GM21423 (cell line): ENCODE results near the gene NTMT1.

ENCODE experiments used
- ATAC-seq: cut with Tn5 transposase; IDR thresholded peaks from one replicate; pipeline ENCODE4 v1.9.1; 2021; ENCODE audit warnings: mild to moderate bottlenecking, moderate library complexity; ENCODE audit not compliant: unreplicated experiment

Gene NTMT1

GRCh38 chr9:129613520-129614175 lies 12.3 kb upstream of the NTMT1 start:
- no peak for ATAC-seq

GRCh38 chr9:129614932-129615331 lies 11.0 kb upstream of the NTMT1 start:
- ATAC-seq = no peak

DNA sequence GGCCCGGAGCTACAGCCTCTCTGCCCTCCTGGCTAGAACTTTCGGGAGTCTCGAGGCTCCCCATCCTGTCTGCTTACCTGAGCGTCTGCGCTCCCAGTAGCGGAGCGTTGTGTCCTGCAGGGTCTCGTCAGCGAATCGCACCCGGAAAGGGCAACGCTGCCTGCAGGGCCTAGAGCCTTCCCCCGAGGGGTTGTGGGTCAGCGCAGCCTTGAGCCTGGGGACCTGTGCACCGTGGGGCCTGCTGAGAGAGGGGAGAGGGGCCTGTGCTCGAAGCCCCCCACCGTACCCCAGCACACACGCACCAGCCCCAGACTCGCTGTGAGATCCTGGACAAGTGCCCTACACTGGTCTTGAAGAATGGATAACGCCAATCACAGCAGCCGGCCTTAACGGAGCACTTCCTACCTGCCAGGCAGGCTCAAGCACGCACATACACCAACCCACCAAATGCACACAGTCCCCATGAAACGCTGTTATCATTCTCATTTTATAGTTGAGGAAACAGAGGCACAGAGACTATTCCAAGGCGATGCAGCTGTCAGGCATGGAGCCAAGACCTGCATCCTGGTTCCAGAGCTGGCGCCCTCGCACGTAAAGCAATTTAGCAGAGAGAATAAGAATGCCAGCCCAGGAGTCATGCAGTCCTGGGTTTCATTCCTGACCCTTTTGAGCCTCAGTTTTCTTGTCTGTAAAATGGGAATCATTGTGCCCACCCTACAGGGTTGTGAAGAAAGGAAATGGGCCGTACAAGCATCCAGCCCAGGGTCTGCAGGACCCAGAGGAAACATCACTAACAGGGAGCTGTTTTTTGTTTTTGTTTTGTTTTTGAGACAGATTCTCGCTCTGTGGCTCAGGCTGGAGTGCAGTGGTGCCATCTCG lies 10.3 kb upstream of the NTMT1 start:
- no peak for ATAC-seq

DNA sequence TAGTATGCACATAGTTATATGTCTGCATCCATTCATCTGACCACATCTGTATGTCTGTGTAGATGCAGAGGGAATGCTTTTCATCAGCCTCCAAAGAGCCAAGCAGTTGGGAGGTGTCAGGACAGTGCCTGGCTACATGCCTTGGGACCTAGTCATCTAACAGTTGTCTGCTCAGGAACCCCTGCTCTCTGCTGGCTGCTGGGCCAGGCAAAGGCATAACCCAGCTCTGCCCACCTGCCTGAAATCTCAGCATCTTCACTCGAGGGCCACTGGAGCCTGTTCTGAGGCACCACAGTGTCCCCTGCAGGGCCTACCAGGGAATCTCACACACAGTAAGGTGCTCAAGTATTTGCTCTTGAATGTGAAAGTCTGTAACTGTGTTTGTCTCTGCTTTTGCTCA lies 8.8 kb upstream of the NTMT1 start:
- ATAC-seq = no peak

DNA sequence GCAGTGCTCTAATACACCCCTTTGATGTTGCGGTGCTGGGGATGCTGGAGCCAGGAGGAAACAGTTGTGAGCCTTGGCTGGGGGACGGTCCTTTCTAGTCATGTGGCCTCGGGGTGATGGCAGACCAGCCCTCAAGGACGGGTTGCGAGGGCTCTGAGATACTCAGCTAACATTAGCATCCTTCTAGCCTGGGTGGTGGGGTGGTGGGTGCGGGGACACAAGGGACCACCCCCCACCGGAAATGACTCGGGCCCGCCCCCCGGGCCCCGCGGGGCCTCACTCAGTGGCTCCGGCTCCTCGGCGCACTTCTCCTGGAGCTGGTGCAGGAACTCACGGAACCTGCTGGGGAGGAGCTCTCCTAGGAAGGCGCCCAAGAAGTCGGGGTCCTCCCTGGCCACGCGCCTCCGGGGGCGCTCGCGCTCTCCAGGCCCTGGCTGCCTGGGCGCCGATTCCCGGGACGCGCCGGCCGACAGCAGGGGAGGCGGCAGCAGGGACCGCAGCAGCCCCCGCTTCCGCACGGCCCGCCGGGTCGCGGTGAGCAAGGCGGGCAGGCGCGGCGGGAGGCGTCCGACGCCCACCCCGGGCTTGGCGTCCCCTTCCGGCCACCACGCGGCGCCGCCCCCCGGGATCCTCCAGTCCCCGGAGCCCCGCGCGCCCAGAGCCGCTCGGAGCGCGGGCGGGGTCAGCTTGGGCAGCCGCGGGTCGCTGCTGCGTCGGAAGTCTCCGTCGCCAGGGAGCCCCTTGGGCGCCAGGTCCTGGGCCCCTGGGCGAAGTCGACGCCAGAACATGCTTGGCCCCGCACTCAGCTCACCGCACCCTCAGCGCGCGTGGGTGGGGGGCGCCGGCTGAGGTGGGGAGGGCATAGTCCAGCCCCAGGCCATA lies 5.9 kb upstream of the NTMT1 start:
- ATAC-seq = no peak

DNA sequence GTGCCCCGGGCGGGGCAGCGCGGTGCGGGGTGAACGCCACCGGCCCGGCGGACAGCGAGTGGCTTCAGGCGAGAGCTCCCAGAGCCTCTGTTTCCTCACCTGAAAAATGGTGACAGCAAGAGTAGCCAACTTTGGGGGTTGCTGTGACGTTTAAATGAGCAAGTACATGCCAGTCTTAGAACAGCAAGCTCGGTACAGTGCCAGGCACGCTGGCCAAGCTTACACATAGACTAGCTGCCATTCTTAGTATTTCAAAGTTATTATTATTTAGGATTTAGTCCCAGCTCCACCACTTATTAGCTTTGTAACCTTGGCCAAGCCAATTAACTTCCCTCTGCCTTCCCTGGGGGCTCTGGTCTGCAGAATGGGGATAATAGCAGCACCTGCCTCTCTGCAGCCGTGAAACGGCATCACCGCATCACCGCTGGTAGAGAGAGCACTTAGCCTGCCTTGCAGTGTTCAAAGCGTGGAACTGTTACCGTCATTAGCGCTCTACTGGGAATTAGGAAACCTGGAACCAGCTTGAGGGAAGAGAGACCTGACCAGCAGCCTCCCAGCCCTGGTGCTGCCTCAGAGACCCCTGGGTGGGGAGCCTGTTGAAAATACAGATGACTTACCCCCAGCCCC lies 5.2 kb upstream of the NTMT1 start, which contains the start of gene C9orf50:
C9orf50 (minus strand) TSS at position 433 of the 627 bp plus-strand sequence. CDS start 527 bp downstream, outside the sequence.
- ATAC-seq = no peak

GRCh38 chr9:129623331-129623730 lies 2.6 kb upstream of the NTMT1 start:
- ATAC-seq = no peak

GRCh38 chr9:129624168-129624759 lies 1.7 kb upstream of the NTMT1 start:
- no peak for ATAC-seq

DNA sequence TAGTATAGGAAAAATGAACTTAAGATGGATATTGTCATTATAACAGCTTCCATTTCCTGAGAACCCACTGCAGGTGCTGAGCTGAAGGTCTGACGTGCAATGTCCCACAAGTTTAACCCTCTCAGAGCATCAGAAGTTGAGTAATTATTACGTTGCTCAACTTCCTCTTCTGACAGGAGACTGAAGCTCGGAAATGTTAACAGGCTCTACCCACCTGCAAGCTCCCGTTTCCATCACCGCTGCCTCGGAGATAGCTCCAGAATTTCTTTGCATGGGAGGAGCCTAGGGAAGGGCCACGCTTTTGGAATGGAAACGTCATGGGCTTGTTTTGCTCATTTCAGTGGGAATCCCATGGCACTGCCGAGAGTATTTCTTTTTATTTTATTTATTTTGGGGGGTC lies 1.0 kb upstream of the NTMT1 start:
- no peak for ATAC-seq

GRCh38 chr9:129626625-129627284 lies 792 bp downstream of the NTMT1 start:
- ATAC-seq = peak; percentile 10

GRCh38 chr9:129627556-129628440 lies 1.8 kb downstream of the NTMT1 start:
- ATAC-seq = no peak

- ATAC-seq = no peak
Observed at GRCh38 chr9:129628709-129629108, 2.7 kb downstream of the NTMT1 start.

- no peak for ATAC-seq
Observed at GRCh38 chr9:129629251-129629820, 3.4 kb downstream of the NTMT1 start.

GRCh38 chr9:129630967-129631673 lies 5.2 kb downstream of the NTMT1 start:
- ATAC-seq = no peak

DNA sequence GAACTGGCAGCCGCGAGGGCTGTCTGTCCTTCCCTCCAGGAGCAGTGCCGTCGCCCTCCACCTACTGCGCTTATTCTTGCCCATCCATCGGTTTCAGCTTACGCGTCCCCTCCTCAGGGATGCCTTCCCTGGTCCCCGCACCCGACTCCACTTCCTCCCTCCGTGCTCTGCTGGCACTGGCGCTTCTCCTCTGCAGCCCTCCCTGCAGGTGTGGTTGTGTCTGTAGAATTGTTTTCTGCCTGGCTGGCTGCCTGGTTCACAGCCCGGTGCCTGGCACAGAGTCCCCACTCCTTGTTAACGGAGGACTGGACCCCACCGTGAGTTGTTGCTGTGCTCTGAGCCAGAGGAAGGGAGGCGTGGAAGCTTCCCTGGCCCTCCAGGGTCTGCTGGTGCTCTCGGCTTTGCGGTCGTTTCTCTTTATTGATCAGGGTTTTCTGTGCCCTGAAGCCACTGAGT lies 5.7 kb downstream of the NTMT1 start:
- no peak for ATAC-seq

GRCh38 chr9:129632460-129632859 lies 6.5 kb downstream of the NTMT1 start:
- no peak for ATAC-seq

DNA sequence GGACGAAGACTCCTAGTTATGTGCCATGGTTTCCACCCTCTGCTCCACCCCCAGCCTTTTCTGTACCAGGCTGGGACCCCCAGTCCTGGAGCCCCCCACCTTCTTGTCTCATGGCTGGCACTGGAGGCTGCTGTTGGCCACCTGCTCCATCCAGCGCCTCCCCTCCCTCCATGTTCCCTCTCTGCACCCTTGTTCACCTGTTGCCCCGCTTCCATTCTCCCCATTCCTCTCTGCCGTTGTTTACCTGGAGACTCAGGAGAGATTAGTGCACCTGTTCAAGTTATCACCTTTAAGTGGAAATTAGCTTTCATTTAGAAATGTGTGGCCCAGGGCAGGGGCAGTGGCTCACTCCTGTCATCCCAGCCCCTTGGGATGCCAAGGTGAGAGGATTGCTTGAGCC lies 7.2 kb downstream of the NTMT1 start:
- ATAC-seq = no peak

DNA sequence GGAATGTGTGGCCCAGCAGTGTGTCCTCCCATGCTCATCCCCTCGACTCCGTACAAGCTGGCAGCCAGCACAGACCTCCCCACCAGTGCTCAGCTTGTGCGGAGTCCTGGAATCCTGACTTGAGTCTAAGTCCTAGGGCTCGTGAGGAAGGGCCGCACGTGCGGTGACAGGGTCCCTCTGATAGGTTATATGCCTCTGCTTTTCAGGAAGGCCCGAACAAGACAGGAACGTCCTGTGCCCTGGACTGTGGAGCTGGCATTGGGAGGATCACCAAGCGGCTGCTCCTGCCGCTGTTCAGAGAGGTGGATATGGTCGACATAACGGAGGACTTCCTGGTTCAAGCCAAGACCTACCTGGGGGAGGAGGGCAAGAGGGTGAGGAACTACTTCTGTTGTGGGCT lies 7.9 kb downstream of the NTMT1 start:
- no peak for ATAC-seq
